Right ventricle myocardium superior (tissue), 1 donor: ENCODE measurements around the gene NDUFAB1. TPM values are rescaled to one million over a fixed set of nuclear protein-coding genes. Genes with fewer than 3 reads are reported as not detected.
"Not testable (repeated sequence)": the region's sequence is repeated elsewhere in the genome, so short reads cannot be mapped to it uniquely, and the experiment has no call there.

Experiments
- ATAC-seq: fragments of 200-7000 bp; cut with Tn5 transposase; one replicate; pipeline ENCODE4 v1.9.1; 2020; ENCODE audit warnings: mild to moderate bottlenecking; ENCODE audit not compliant: poor library complexity
- DNase-seq: peaks from one replicate; pipeline ENCODE4 v3.0.0-alpha.2; 2020
- intact Hi-C: fragments of 100-400 bp; cut with DNase I; formaldehyde crosslinking; loops from one replicate; pipeline ENCODE4 v1.11.2; 2022
- total RNA-seq: library from RNA; stranded (reverse); fragmentation: NEBNext Ultra II Directional; extraction: Animal tissue kit (Norgen Biotek cat#: 25700); gene quantifications from one replicate; pipeline ENCODE4 v1.2.1, GENCODE V29; 2021
- donor health status: DM: no; HTN: yes; CAD: no; lungs with severe emphysema.

The NDUFAB1 gene
- total RNA-seq, 1 donor from 2014 or later, result 585 TPM

DNA sequence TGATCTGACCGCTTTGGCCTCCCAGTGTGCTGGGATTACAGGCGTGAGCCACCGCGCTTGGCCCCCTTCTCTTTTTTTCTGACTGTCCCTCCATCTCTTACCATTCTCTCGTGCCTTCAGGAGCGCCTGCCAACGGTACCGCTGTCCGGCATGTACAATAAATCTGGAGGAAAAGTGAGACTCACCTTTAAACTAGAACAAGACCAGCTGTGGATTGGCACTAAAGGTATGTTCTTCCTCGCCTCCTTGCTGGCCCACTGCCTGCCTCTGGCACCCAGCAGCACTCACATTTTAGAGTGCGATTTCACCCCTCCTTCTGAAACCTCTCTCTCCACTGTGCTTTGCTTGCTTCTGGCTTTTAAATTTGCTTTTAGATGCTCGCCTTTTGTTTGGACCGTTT, 33.6 kb downstream of the NDUFAB1 start:
- intact Hi-C loops, result no loop called here
- no peak for DNase-seq
- ATAC-seq, result no peak

DNA sequence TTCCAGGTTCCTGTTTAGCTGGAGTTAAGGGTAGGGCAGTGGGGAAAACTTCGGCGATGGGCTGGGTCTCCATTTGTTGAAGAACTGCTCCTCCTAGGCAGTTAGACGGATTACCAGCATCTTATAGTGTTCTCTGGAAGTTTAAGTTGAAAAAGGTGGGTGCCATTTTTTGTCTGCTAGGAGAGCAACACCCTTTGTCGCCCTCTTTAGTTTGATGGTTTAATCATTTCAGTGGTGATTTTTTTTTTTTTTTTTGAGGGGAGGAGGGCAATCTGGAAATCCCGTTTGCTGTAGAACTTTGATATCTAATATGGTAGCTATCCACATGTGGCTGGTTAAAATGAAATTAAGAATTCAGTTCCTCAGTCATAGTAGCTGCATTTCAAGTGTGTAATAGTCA, 34.5 kb downstream of the NDUFAB1 start:
- no peak for DNase-seq
- no peak for ATAC-seq
- intact Hi-C loops, result no loop called here

DNA sequence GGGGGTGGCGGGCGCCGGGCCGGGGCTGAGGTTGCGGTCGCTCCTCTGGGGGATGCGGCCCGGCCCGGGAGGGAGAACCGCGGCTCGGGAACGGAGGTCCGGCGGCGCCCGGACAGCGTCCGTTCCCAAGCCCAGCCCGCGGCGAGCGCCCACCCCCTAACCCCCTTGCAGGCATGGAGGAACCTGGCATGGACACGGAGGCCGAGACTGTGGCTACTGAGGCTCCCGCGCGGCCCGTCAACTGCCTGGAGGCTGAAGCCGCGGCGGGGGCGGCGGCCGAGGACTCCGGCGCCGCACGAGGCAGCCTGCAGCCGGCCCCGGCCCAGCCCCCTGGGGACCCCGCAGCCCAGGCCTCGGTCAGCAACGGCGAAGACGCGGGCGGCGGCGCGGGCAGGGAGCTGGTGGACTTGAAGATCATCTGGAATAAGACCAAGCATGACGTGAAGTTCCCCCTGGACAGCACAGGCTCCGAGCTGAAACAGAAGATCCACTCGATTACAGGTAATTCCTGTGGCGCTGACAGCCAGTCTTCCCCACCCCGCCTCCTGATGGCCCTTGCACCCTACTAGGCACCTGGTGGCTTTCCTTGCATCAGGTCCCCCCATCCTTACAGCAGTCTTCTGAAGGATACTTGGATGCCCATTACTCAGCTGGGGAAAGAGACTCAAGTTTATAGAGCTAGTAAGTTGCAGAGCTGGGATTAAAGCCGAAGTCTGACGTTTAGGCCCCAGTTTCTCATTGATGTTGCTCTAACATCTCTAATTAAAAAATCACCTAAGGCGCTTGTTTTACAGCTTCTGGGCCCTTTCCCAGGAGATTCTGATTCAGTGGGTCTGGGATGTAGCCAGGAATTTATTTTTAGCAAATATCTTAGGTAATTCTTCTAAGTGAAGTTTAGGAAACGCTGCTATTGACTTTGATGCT, 38.1 kb downstream of the NDUFAB1 start:
- ATAC-seq (peak; percentile 9), DNase-seq (peak; percentile 66)
- intact Hi-C loops, result loop anchor here (5.0 kb wide), 1 partner anchor 39 kb away; the partner anchor contains the start of gene NDUFAB1

DNA sequence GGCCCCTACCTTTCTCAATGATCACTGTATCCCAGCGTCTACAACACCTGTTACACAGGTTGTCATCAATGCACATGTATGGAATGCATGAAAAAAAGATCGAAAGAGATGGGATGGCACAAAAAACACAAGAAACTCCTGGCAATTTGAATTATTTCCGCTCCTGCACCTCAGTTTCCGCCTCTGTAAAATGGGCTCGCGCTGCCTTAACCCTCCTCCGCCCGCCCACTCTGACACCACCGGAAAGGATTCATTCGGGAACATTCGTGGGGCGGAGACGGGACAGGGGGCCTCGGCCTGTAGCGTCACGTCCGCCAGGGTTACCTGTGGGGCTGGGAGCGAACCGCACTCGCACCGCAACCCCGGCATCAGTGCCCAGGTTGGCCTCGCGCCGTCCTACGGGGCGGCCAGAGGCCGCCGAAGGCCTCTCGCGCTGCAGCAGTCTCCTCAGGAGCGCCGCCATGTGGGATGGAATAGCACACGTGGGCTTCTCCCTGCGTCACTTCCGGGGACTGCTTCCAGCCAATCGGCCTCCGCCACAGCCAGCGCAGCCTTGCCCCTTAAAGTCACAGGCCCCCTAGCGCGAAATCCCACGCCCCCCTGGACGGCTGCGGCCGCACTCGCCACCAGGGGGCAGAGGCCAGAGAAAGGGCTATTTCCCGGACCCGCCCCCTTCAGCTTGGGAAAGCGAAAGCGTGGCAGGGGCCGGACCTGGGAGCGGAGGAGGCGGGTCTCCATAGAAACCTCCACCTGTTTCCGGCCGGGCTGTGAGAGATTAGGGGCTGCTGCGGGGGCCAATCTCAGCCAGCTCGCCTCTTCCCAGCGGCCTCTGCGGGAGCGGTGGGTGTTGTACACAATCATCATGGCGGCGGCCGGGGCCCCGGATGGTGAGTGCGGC, 39.0 kb downstream of the NDUFAB1 start, which contains the start of the genes EARS2 and UBFD1:
EARS2 (minus strand) TSS at position 470 of the 898 bp plus-strand sequence; CDS start at position 463, 7 bp downstream.
UBFD1 (plus strand) TSS at position 847 of the 898 bp plus-strand sequence; CDS start at position 863, 16 bp downstream.
- intact Hi-C loops, result loop anchor here (5.0 kb wide), 1 partner anchor 40 kb away; the partner anchor contains the start of gene NDUFAB1
- DNase-seq (peak; percentile 99), ATAC-seq (peak; percentile 98)

DNA sequence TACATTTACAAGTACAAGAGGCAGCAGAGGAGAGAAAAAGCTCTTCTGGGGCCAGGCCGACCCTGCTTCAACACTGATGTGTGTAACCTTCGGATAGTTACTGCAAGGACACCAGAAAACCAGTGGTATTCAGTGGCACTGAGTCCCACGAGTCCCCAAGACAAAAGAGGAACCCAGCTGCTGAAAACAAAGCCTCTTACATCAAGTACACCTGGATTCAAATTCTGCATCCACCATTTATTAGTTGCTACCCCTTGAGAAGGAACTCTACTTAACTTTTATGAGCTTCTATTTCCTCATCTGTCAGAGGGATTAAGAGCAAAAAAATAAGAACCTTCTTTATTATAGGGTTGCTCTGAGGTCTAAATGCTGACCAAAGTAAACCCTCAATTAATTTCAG, 41.6 kb downstream of the NDUFAB1 start:
- intact Hi-C loops, result no loop called here
- ATAC-seq (no peak), DNase-seq (no peak)

DNA sequence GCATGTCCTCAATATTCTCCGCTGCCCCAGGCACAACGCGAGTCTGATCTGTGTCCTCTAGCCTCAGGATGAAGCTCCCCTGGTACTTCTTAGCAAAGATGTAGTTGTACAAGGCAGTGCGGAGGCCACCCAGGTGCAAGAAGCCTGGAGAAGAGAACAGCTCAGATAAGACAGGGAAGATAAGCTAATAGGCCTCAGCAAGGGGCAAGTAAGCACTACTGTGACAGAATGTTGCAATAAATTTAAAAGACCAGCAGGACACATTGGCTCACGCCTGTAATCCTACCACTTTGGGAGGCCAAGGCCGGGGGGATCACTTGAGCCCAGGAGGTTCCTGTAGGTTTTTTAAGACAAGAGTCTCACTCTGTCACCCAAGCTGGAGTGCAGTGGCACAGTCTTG, 44.0 kb downstream of the NDUFAB1 start:
- DNase-seq (peak; percentile 13), ATAC-seq (no peak)
- intact Hi-C loops, result no loop called here

DNA sequence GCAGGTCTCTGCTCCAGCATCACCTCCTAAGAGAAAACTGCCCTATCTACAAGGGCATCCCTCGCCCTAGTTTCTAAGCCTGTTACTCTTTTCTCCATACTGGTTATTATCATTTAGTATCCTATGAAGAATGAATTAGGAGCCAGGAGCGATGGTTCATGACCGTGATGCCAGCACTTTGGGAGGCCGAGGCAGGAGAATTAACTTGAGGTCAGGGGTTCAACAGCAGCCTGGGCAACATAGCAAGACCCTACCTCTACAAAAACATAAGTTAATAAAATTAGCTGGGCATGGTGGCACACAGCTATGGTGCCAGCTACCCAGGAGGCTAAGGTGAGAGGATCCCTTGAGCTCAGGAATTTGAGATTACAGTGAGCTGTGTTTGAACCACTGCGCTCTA, 46.2 kb downstream of the NDUFAB1 start:
- ATAC-seq (no peak), DNase-seq (no peak)
- intact Hi-C loops, result no loop called here

DNA sequence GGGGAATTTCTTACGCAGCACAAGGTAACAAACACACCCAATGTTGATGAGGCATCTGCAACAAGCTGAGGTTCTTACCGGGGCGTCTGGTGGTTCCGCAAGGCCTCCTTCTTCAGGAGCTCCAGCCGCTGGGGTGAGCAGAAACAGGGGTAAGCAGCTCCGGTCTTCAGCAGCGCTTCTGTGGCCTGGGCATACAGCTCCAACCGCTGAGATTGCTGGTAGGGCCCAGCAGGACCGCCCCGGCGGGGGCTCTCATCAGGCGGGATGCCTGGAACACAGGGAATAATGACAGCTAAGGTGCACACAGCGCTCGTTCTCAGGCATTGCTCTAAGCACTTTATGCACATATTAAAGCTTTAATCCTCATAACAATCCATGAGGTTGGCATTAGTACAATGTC, 51.7 kb downstream of the NDUFAB1 start:
- ATAC-seq (no peak), DNase-seq (no peak)
- intact Hi-C loops, result no loop called here

DNA sequence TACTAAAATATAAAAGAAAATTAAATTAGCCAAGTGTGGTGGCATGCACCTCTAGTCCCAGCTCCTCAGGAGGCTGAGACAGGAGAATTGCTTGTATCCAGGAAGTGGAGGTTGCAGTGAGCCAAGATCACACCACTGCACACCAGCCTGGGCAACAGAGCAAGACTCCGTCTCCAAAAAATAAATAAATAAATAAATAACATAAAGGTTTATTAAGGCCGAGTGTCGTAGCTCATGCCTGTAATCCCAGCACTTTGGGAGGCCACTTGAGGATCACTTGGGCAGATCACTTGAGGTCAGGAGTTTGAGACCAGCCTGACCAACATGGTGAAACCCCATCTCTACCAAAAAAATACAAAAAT, 55.3 kb downstream of the NDUFAB1 start:
- ATAC-seq, intact Hi-C loops, DNase-seq: not testable (repeated sequence)

DNA sequence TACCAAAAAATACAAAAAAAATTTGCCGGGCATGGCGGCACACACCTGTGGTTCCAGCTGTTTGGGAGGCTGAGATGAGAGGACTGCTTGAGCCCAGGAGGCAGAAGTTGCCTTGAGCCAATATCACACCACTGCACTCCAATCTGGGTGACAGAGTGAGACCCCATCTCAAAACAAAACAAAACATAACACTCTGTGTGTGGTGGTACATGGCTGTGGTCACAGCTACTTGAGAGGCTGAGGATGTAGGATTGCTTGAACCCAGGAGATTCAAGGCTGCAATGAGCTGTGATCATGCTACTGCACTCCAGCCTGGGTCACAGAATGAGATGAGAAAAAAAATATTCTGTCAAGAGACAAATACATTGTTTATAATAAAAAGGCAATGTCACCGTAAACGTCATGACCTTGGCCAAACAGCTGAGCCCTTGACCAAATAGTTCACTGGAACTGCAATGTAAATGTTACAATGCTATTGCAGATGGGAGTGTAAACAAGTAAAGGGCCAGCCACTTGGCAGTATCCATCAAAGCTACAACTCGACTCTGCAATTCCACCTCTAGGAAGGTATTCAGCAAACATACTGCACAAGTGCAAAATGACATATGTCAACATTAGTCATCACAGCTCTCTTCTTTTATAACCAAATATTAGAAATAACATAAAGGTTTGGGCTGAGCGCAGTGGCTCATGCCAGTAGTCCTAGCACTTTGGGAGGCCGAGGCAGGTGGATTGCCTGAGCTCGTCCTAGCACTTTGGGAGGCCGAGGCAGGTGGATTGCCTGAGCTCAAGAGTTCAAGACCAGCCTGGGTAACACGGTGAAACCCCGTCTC, 55.9 kb downstream of the NDUFAB1 start:
- no peak for ATAC-seq
- no peak for DNase-seq
- intact Hi-C loops, result no loop called here

DNA sequence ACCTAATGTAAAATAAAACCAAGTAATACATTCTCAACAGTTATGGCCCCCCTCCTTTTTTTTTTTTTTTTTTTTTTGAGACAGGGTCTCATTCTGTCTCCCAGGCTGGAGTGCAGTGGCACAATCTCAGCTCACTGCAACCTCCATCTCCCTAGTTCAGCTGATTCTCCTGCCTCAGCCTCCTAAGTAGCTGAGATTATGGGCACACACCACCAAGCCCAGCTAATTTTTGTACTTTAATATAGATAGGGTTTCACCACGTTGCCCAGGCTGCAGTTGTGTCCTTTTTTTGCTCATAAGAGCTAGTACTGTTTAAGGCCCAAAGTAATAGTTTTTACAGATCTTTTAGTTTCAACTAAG, 57.2 kb downstream of the NDUFAB1 start:
- intact Hi-C loops, result no loop called here
- DNase-seq, result no peak
- ATAC-seq, result no peak

DNA sequence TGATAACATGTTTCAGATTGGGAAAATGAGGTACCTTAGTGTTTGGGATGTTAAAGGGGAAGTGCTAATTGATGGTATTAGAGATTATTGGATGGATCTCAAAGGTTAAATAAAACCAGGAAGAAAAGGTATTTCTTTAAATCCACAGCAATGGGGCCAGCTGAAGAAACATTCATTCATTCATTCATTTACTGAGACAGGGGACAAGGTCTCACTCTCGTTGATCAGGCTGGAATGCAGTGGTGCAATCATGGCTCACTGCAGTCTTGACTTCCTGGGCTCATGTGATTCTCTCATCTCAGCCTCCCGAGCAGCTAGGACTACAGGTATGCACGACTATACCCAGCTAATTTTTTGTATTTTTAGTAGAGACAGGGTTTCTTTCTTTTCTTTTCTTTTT, 58.7 kb downstream of the NDUFAB1 start:
- ATAC-seq (no peak), DNase-seq (no peak)
- intact Hi-C loops, result no loop called here

DNA sequence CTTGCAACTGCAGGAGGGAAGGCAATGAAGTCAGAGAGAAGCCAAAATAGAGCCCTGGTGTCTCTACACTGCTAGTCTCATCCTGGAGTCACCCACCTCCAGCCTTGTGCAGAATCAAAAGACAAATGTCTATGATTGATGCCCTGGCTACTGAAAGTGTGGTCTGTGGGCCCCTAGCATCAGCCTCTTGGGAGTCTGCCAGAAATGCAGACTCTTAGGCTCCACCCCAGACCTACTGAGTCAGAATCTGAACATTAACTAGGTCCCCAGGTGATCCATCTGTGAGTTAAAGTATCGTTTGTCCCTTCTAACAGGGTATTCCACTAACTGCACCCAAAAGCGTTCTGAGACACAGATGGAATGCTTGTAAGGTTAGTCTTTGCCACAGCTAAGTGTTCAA, 60.2 kb downstream of the NDUFAB1 start:
- intact Hi-C loops, result no loop called here
- no peak for DNase-seq
- no peak for ATAC-seq

DNA sequence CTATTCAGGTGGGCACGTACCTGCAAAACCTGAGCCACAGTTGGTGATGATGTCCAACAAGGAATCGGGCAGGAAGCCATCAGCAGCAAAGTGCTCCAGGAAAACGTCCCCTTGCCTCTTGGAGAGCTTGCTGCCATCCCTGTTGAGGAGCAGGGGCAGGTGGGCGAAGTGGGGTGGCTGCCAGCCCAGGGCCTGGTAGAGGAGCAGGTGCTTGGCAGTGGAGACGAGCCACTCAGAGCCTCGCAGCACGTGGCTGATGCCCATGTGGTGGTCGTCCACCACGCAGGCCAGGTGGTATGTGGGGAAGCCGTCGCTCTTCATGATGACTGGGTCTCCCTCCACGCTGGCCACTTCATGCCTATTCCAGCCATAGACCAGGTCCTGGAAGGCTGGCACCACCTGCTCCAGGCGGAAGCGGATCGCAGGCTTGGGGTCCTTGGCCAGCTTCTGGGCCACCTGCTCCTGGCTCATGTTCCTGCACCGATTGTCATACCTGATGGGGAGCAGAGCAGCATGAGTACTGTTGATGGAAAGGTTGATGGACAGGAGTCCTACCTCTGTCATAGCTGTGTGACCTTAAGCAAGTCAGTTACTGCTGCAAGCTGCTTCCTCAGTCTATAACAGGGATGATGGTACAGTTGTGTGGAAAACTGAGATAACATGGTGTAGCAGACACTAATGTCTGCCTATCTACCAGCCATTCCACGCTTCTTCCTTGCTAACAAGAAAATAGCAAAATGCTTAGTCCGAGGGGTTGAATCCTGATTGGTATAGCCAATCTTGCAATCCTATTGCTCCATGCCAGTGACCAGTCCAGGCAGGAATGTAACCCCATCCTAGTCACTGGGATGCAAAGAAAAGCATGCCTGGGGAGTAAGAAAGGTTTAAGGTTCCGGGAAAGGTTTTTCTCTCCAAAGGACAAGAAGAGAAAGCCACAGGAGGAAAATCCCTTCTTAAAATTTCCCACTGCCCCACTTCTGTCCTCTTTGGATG, 61.0 kb downstream of the NDUFAB1 start:
- DNase-seq (no peak), ATAC-seq (no peak)
- intact Hi-C loops, result no loop called here

DNA sequence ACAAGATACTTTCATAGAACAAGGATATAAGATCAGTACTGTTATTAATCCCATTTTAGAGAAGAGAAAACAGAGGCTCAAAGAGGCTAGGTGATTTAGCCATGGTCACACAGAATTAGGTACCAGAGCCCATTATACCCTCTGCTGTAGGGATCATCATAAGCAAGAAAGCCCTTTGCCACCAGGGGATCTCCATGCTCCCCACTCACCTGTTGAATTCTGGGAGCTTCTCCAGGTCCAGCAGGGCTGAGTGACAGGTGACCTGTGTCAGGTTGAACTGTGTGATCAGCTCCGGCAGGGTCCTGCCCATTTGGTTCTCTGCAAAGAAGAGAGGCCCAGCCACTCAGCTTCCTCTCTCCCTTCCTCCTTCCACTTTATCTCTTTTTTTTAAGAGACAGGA, 63.7 kb downstream of the NDUFAB1 start:
- no peak for DNase-seq
- no peak for ATAC-seq
- intact Hi-C loops, result no loop called here
